Gastrocnemius medialis (tissue), 4 donors: ENCODE measurements around the gene SLC19A3.

Experiments
- POLR2A ChIP-seq, 2 donors: fragments of 450-650 bp; IDR thresholded peaks; one replicate each; pipeline ENCODE4 v1.6.1; 2017; ENCODE audit warnings: antibody characterized with exemption in 2 of 2, mild to moderate bottlenecking in 2 of 2, moderate library complexity in 2 of 2
- TF ChIP-seq, protein P1 (sequence below), 5 experiments: fragments of 450-650 bp in 3 of 5; fragments of 200-600 bp in 2 of 5; sonication (generic) in 2 of 5; IDR thresholded peaks in 4 of 5; conservative IDR thresholded peaks in 1 of 5; 1 replicate in 4 of 5; 2 replicates in 1 of 5; pipeline ENCODE4 v1.5.1; 2016 to 2019; ENCODE audit warnings: antibody characterized with exemption in 5 of 5, mild to moderate bottlenecking in 3 of 5, moderate library complexity in 3 of 5

DNA sequence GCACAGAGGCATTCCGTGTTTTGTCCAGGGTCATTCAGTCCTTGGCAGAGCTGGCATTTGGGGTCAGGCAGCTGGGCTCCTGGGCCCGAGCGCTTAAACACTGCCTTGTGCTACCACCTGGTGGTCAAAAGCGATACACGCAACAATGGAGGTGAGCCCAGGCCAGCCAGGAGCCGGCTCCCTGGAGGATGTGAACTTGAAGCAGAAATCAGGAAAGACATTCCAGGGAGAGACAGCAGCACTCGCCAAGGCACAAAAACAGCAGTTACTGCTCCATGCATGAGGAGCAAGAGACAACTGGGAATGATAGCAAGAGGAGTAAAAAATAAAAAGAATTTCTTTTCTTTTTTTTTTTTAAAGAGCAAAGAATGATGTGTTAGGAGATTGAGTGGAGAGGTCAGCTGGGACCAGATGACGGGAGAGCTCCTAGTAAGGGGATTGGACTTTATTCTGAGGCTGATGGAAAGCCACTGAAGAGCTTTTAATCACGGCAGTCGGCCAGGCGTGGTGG, 48.6 kb upstream of the SLC19A3 start:
- TF ChIP-seq, protein P1, sequence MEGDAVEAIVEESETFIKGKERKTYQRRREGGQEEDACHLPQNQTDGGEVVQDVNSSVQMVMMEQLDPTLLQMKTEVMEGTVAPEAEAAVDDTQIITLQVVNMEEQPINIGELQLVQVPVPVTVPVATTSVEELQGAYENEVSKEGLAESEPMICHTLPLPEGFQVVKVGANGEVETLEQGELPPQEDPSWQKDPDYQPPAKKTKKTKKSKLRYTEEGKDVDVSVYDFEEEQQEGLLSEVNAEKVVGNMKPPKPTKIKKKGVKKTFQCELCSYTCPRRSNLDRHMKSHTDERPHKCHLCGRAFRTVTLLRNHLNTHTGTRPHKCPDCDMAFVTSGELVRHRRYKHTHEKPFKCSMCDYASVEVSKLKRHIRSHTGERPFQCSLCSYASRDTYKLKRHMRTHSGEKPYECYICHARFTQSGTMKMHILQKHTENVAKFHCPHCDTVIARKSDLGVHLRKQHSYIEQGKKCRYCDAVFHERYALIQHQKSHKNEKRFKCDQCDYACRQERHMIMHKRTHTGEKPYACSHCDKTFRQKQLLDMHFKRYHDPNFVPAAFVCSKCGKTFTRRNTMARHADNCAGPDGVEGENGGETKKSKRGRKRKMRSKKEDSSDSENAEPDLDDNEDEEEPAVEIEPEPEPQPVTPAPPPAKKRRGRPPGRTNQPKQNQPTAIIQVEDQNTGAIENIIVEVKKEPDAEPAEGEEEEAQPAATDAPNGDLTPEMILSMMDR (IDR thresholded peaks at IDR 0.05 in 4 of 5, conservative IDR thresholded peaks at IDR 0.05 in 1 of 5) = peak; percentile 51 to 79 (median 70)
- TF ChIP-seq POLR2A (IDR thresholded peaks at IDR 0.05) = no peak
